Suprapubic skin (tissue), 4 donors: ENCODE results near the gene ZBED6.

ENCODE experiments used
- EP300 ChIP-seq: sonication (generic); formaldehyde crosslinking; IDR thresholded peaks from one replicate; pipeline ENCODE4 v1.6.1; 2017; ENCODE audit warnings: antibody characterized with exemption
- POLR2A ChIP-seq, 2 donors: fragments of 450-650 bp; IDR thresholded peaks; one replicate each; pipeline ENCODE4 v1.6.1; 2017; ENCODE audit warnings: antibody characterized with exemption in 2 of 2, mild to moderate bottlenecking in 2 of 2, moderate library complexity in 2 of 2
- POLR2AphosphoS5 ChIP-seq, 3 donors: sonication (generic); formaldehyde crosslinking; IDR thresholded peaks; one replicate each; pipeline ENCODE4 v1.6.1; 2017; ENCODE audit warnings: antibody characterized with exemption in 3 of 3
- TF ChIP-seq, protein P1 (sequence below), 2 donors: fragments of 200-600 bp in 1 of 2; fragments of 450-650 bp in 1 of 2; sonication (generic) in 1 of 2; IDR thresholded peaks; one replicate each; pipeline ENCODE4 v1.5.1; 2016 to 2019; ENCODE audit warnings: antibody characterized with exemption in 2 of 2, mild to moderate bottlenecking in 1 of 2, moderate library complexity in 1 of 2

DNA sequence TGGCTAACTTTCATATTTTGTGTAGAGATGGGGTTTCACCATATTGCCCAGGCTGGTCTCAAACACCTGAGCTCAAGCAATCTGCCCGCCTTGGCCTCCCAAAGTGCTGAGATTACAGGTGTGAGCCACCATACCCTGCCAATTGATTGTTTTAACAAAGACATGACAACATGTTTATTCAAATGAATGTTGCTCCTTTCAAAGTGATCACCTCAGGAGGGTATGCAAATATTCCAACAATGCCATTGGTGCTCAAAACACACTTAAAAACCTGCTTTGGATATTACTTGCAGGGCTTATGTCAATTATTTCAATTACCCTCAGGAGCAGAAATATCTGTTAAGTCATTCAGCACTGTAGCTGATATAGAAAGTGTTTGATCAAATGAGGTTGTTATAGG lies 22.6 kb upstream of the ZBED6 start:
- TF ChIP-seq, protein P1, sequence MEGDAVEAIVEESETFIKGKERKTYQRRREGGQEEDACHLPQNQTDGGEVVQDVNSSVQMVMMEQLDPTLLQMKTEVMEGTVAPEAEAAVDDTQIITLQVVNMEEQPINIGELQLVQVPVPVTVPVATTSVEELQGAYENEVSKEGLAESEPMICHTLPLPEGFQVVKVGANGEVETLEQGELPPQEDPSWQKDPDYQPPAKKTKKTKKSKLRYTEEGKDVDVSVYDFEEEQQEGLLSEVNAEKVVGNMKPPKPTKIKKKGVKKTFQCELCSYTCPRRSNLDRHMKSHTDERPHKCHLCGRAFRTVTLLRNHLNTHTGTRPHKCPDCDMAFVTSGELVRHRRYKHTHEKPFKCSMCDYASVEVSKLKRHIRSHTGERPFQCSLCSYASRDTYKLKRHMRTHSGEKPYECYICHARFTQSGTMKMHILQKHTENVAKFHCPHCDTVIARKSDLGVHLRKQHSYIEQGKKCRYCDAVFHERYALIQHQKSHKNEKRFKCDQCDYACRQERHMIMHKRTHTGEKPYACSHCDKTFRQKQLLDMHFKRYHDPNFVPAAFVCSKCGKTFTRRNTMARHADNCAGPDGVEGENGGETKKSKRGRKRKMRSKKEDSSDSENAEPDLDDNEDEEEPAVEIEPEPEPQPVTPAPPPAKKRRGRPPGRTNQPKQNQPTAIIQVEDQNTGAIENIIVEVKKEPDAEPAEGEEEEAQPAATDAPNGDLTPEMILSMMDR (IDR thresholded peaks at IDR 0.05): no peak
- no peak for TF ChIP-seq POLR2AphosphoS5 (IDR thresholded peaks at IDR 0.05)
- TF ChIP-seq EP300: no peak
- no peak for TF ChIP-seq POLR2A (IDR thresholded peaks at IDR 0.05)
